Uterus (tissue), 2 donors: ENCODE results near the gene STAG1.

Source experiments
- CTCF ChIP-seq, 4 experiments: fragments of 200-600 bp in 2 of 4; fragments of 450-650 bp in 2 of 4; sonication (generic) in 2 of 4; IDR thresholded peaks; one replicate each; pipeline ENCODE4 v1.5.1; 2016 to 2019; ENCODE audit warnings: antibody characterized with exemption in 4 of 4, mild to moderate bottlenecking in 2 of 4, moderate library complexity in 1 of 4
- POLR2A ChIP-seq, 2 donors: fragments of 450-650 bp; IDR thresholded peaks; one replicate each; pipeline ENCODE4 v1.6.1; 2016; ENCODE audit warnings: antibody characterized with exemption in 2 of 2, mild to moderate bottlenecking in 1 of 2, moderate library complexity in 1 of 2

GRCh38 chr3:136396916-136397315 is 355.3 kb downstream of the STAG1 start:
- TF ChIP-seq CTCF (IDR thresholded peaks at IDR 0.05) (no peak), POLR2A (IDR thresholded peaks at IDR 0.05) (no peak)
